ENCODE data around the gene FOXD3.
"Not testable (repeated sequence)": the region's sequence is repeated elsewhere in the genome, so short reads cannot be mapped to it uniquely, and the experiment has no call there.

FOXD3 gene

GRCh38 chr1:63321066-63321784 lies 1.1 kb upstream of the FOXD3 start:
- DNase-seq (ENCODE audit: low read depth), result no peak

- no peak for DNase-seq (ENCODE audit: low read depth)
These were observed 618 bp upstream of the FOXD3 start for GRCh38 chr1:63321785-63322113.

GRCh38 chr1:63322944-63323864 lies 837 bp downstream of the FOXD3 start:
- no peak for DNase-seq (ENCODE audit: low read depth)

GRCh38 chr1:63323865-63324778 lies 1.8 kb downstream of the FOXD3 start:
- DNase-seq (ENCODE audit: low read depth), result no peak

- DNase-seq (ENCODE audit: low read depth), result no peak
These were observed 2.4 kb downstream of the FOXD3 start for GRCh38 chr1:63324779-63325119.

- DNase-seq (ENCODE audit: low read depth), result no peak
These were observed 3.1 kb downstream of the FOXD3 start for GRCh38 chr1:63325279-63325985.

- no peak for DNase-seq (ENCODE audit: low read depth)
These were observed 3.7 kb downstream of the FOXD3 start for GRCh38 chr1:63326106-63326472.

- DNase-seq (ENCODE audit: low read depth), result no peak
These were observed 4.4 kb downstream of the FOXD3 start for GRCh38 chr1:63326473-63327380.

GRCh38 chr1:63327417-63328054 lies 5.2 kb downstream of the FOXD3 start:
- DNase-seq (ENCODE audit: low read depth), result no peak

GRCh38 chr1:63328122-63328521 lies 5.8 kb downstream of the FOXD3 start:
- DNase-seq (ENCODE audit: low read depth), result no peak

- no peak for DNase-seq (ENCODE audit: low read depth)
These were observed 6.4 kb downstream of the FOXD3 start for GRCh38 chr1:63328781-63329180.

GRCh38 chr1:63329621-63330330 lies 7.4 kb downstream of the FOXD3 start:
- DNase-seq (ENCODE audit: low read depth), result no peak

GRCh38 chr1:63330331-63330916 lies 8.1 kb downstream of the FOXD3 start:
- DNase-seq (ENCODE audit: low read depth), result no peak

- no peak for DNase-seq (ENCODE audit: low read depth)
These were observed 20.0 kb downstream of the FOXD3 start for GRCh38 chr1:63342402-63342801.

GRCh38 chr1:63343922-63344321 lies 21.6 kb downstream of the FOXD3 start:
- DNase-seq (ENCODE audit: low read depth), result no peak

- no peak for DNase-seq (ENCODE audit: low read depth)
These were observed 28.0 kb downstream of the FOXD3 start for GRCh38 chr1:63350320-63350719.

GRCh38 chr1:63352736-63353135 lies 30.4 kb downstream of the FOXD3 start:
- no peak for DNase-seq (ENCODE audit: low read depth)

- DNase-seq (ENCODE audit: low read depth), result not testable (repeated sequence)
These were observed 33.9 kb downstream of the FOXD3 start for GRCh38 chr1:63356234-63356633.

GRCh38 chr1:63359561-63359960 lies 37.2 kb downstream of the FOXD3 start:
- no peak for DNase-seq (ENCODE audit: low read depth)
